Body of pancreas (tissue), 4 donors: ENCODE measurements around the gene SVIL.

Experiments
- POLR2A ChIP-seq, 3 donors: fragments of 450-650 bp; IDR thresholded peaks; one replicate each; pipeline ENCODE4 v1.6.1; 2016; ENCODE audit warnings: antibody characterized with exemption in 3 of 3, mild to moderate bottlenecking in 2 of 3
- TF ChIP-seq, protein P1 (sequence below), 7 experiments: fragments of 450-650 bp in 4 of 7; fragments of 200-600 bp in 3 of 7; sonication (generic) in 3 of 7; IDR thresholded peaks; one replicate each; pipeline ENCODE4 v1.5.1; 2016 to 2019; ENCODE audit warnings: antibody characterized with exemption in 7 of 7

DNA sequence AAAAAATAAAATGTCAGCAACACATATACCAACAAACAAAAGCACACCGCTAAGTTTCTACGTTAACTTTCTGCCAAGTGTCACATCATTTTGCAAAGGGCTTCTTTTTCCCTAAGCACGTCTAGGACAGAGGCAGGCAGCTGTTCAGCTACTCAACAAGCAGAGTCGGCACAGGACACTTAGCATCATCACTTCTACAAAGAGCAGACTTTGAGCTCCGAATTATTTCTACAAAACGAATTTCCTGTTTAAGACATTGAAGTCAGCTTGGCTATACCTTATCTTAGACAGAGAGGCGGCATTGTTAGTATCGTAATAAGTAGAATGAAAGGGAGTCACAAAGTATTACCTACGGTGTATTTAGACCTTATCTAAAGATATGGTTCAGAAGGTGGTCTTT lies 110.1 kb downstream of the SVIL start:
- TF ChIP-seq POLR2A (IDR thresholded peaks at IDR 0.05), result no peak
- TF ChIP-seq, protein P1, sequence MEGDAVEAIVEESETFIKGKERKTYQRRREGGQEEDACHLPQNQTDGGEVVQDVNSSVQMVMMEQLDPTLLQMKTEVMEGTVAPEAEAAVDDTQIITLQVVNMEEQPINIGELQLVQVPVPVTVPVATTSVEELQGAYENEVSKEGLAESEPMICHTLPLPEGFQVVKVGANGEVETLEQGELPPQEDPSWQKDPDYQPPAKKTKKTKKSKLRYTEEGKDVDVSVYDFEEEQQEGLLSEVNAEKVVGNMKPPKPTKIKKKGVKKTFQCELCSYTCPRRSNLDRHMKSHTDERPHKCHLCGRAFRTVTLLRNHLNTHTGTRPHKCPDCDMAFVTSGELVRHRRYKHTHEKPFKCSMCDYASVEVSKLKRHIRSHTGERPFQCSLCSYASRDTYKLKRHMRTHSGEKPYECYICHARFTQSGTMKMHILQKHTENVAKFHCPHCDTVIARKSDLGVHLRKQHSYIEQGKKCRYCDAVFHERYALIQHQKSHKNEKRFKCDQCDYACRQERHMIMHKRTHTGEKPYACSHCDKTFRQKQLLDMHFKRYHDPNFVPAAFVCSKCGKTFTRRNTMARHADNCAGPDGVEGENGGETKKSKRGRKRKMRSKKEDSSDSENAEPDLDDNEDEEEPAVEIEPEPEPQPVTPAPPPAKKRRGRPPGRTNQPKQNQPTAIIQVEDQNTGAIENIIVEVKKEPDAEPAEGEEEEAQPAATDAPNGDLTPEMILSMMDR (IDR thresholded peaks at IDR 0.05), result no peak
